ENCODE data around the gene ATXN2L. TPM values are rescaled to one million over a fixed set of nuclear protein-coding genes. Genes with fewer than 3 reads are reported as not detected.
"Not testable (repeated sequence)": the region's sequence is repeated elsewhere in the genome, so short reads cannot be mapped to it uniquely, and the experiment has no call there.

The ATXN2L gene
- total RNA-seq, 1 donor from 2014 or later = 208 TPM

DNA sequence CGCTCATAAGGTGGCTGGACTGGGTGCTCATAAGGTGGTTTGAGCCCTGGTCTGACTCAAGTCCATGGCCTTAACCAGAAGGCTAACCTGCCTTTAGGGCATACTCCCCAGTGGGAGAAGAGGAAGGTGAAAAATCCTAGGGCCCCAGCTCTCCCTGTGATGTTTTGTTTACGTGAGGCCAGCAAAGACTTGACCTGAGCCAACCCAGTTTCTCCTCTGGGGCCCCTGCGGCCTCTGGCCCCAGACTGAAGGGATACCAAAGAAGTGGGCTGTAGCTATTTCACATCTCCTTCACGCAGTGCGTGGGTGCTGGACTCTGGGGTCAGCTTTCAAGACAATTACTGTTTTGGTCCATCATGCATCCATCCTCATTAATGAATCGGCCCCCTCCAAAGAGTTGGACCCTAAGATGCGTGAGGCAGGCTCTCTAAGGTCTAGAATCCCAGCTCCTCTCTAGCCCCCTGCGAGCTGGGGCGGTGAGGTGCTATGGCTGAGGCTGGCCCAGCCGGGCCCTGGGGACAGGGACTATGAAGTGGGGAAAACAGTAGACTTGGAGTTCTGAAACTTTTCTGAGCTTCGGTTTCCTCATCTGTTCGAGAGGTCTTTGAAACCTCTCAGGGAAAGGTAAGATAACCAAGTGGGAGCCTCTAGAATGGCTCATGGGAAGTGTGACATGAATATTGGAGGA is 42.3 kb downstream of the ATXN2L start:
- no peaks in the 10 kb centered on the region for H3K27me3 Mint-ChIP-seq
- peaks cover 1% of the 10 kb centered on the region for H3K36me3 Mint-ChIP-seq
- TF ChIP-seq, protein P1, sequence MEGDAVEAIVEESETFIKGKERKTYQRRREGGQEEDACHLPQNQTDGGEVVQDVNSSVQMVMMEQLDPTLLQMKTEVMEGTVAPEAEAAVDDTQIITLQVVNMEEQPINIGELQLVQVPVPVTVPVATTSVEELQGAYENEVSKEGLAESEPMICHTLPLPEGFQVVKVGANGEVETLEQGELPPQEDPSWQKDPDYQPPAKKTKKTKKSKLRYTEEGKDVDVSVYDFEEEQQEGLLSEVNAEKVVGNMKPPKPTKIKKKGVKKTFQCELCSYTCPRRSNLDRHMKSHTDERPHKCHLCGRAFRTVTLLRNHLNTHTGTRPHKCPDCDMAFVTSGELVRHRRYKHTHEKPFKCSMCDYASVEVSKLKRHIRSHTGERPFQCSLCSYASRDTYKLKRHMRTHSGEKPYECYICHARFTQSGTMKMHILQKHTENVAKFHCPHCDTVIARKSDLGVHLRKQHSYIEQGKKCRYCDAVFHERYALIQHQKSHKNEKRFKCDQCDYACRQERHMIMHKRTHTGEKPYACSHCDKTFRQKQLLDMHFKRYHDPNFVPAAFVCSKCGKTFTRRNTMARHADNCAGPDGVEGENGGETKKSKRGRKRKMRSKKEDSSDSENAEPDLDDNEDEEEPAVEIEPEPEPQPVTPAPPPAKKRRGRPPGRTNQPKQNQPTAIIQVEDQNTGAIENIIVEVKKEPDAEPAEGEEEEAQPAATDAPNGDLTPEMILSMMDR (conservative IDR thresholded peaks at IDR 0.05) = no peak
- no peaks in the 10 kb centered on the region for H3K9me3 Mint-ChIP-seq
- H3K4me3 Mint-ChIP-seq = peak overlapping the region; percentile 99
- peak overlapping the region; percentile 99 for H3K27ac Mint-ChIP-seq
- peaks cover 21% of the 10 kb centered on the region for H3K4me1 Mint-ChIP-seq (ENCODE audit: unreplicated experiment)
- DNase-seq (ENCODE audit: extremely low spot score, unreplicated experiment) = no peak

- no peaks in the 10 kb centered on the region for H3K27me3 Mint-ChIP-seq
- H3K27ac Mint-ChIP-seq = no peak overlapping the region
- peaks cover 4% of the 10 kb centered on the region for H3K36me3 Mint-ChIP-seq
Measured at GRCh38 chr16:28865722-28866453, 43.1 kb downstream of the ATXN2L start.

GRCh38 chr16:28866454-28866804 is 43.6 kb downstream of the ATXN2L start:
- peaks cover 21% of the 10 kb centered on the region for H3K4me1 Mint-ChIP-seq (ENCODE audit: unreplicated experiment)
- H3K27ac Mint-ChIP-seq = no peak overlapping the region
- TF ChIP-seq, protein P1 (conservative IDR thresholded peaks at IDR 0.05) = no peak
- no peak for DNase-seq (ENCODE audit: extremely low spot score, unreplicated experiment)
- H3K36me3 Mint-ChIP-seq = peaks cover 4% of the 10 kb centered on the region
- H3K27me3 Mint-ChIP-seq = no peaks in the 10 kb centered on the region
- H3K9me3 Mint-ChIP-seq = no peaks in the 10 kb centered on the region
- H3K4me3 Mint-ChIP-seq = no peak overlapping the region

More at GRCh38 chr16:28865722-28866453, 43.1 kb downstream of the ATXN2L start:
- Mint-ChIP-seq H3K4me1 (ENCODE audit: unreplicated experiment) (peaks cover 21% of the 10 kb centered on the region), H3K9me3 (no peaks in the 10 kb centered on the region), H3K4me3 (peak overlapping the region; percentile 31)
- TF ChIP-seq, protein P1 (conservative IDR thresholded peaks at IDR 0.05) = no peak
- no peak for DNase-seq (ENCODE audit: extremely low spot score, unreplicated experiment)

- no peak for DNase-seq (ENCODE audit: extremely low spot score, unreplicated experiment)
- no peaks in the 10 kb centered on the region for H3K9me3 Mint-ChIP-seq
- TF ChIP-seq, protein P1 (conservative IDR thresholded peaks at IDR 0.05) = no peak
- no peak overlapping the region for H3K4me3 Mint-ChIP-seq
- H3K36me3 Mint-ChIP-seq = peaks cover 4% of the 10 kb centered on the region
- H3K27ac Mint-ChIP-seq = no peak overlapping the region
- no peaks in the 10 kb centered on the region for H3K27me3 Mint-ChIP-seq
- peaks cover 21% of the 10 kb centered on the region for H3K4me1 Mint-ChIP-seq (ENCODE audit: unreplicated experiment)
Measured at GRCh38 chr16:28867241-28867640, 44.4 kb downstream of the ATXN2L start.

- H3K27ac Mint-ChIP-seq; H3K9me3 Mint-ChIP-seq; H3K4me3 Mint-ChIP-seq; DNase-seq (ENCODE audit: extremely low spot score, unreplicated experiment); H3K36me3 Mint-ChIP-seq; H3K27me3 Mint-ChIP-seq: not testable (repeated sequence)
- peaks cover 21% of the 10 kb centered on the region for H3K4me1 Mint-ChIP-seq (ENCODE audit: unreplicated experiment)
Measured at GRCh38 chr16:28867646-28868045, 44.8 kb downstream of the ATXN2L start.

DNA sequence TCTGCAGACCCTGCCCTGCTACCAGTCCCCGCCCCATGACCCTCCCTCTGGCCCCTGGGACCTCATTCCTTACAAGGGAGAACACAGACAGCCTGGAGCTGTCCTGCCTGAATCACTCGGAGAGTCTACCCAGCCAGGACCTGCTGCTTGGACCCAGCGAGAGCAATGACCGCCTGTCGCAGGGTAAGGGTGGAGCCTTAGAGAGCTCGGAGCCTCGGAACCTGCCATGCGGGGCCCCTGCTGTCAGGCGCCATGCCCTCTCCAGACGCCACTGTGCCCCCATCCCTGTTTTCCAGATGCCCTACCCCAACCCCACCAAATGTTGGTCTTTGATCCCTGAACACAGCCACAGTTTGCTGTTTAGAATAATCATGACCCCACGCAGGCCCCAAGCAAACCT is 46.4 kb downstream of the ATXN2L start:
- no peaks in the 10 kb centered on the region for H3K9me3 Mint-ChIP-seq
- TF ChIP-seq, protein P1 (conservative IDR thresholded peaks at IDR 0.05) = no peak
- no peak overlapping the region for H3K27ac Mint-ChIP-seq
- H3K4me3 Mint-ChIP-seq = no peak overlapping the region
- H3K4me1 Mint-ChIP-seq (ENCODE audit: unreplicated experiment) = peaks cover 14% of the 10 kb centered on the region
- DNase-seq (ENCODE audit: extremely low spot score, unreplicated experiment) = no peak
- H3K27me3 Mint-ChIP-seq = no peaks in the 10 kb centered on the region
- H3K36me3 Mint-ChIP-seq = peaks cover 4% of the 10 kb centered on the region

Data from type B pancreatic cell (in vitro differentiated cells).